DND-41 (cell line): ENCODE data around the gene LACTBL1.

ENCODE experiments used
- ATAC-seq: fragments of 200-7000 bp; cut with Tn5 transposase; 3 replicates; pipeline ENCODE4 v1.9.1; 2021; ENCODE audit warnings: low read depth; ENCODE audit not compliant: insufficient read depth
- DNase-seq: peaks from one replicate; pipeline ENCODE4 v3.0.0-alpha.2; 2020
- H2AFZ ChIP-seq: 2 replicates; pipeline ENCODE4 v1.6.0; 2012; ENCODE audit warnings: low read depth, low read length
- H3K27ac ChIP-seq: 2 replicates; pipeline ENCODE4 v1.5.1; 2012; ENCODE audit warnings: low read length, inconsistent platforms
- H3K27me3 ChIP-seq: fragments of 200-600 bp; sonication (generic); 2 replicates; pipeline ENCODE4 v1.6.0; 2012; ENCODE audit warnings: low read length, mild to moderate bottlenecking, inconsistent platforms; ENCODE audit not compliant: insufficient read depth, poor library complexity
- H3K36me3 ChIP-seq: 2 replicates; pipeline ENCODE4 v1.5.1; 2012; ENCODE audit warnings: low read length, inconsistent platforms; ENCODE audit not compliant: insufficient read depth
- H3K4me1 ChIP-seq: 2 replicates; pipeline ENCODE4 v1.5.1; 2012; ENCODE audit warnings: mild to moderate bottlenecking, low read length; ENCODE audit not compliant: insufficient read depth
- H3K4me2 ChIP-seq: 2 replicates; pipeline ENCODE4 v1.6.0; 2012; ENCODE audit warnings: mild to moderate bottlenecking, moderate library complexity, low read length, inconsistent platforms; ENCODE audit not compliant: insufficient read depth
- H3K4me3 ChIP-seq, 2 experiments: fragments of 200-600 bp in 1 of 2; shearing (Covaris generic) in 1 of 2; 2 replicates each; pipeline ENCODE4 v1.5.1; 2012 to 2016; ENCODE audit warnings: inconsistent platforms in 2 of 2, low read length in 2 of 2, mild to moderate bottlenecking in 2 of 2, low read depth in 1 of 2, moderate library complexity in 1 of 2
- H3K79me2 ChIP-seq: 2 replicates; pipeline ENCODE4 v1.6.0; 2012; ENCODE audit warnings: low read length, inconsistent platforms; ENCODE audit not compliant: insufficient read depth
- H3K9ac ChIP-seq: 2 replicates; pipeline ENCODE4 v1.6.0; 2012; ENCODE audit warnings: low read depth, mild to moderate bottlenecking, inconsistent platforms, low read length, moderate library complexity
- H3K9me3 ChIP-seq: 2 replicates; pipeline ENCODE4 v1.5.1; 2012; ENCODE audit warnings: low read length, moderate library complexity, mild to moderate bottlenecking, inconsistent platforms; ENCODE audit not compliant: insufficient read depth, severe bottlenecking
- H4K20me1 ChIP-seq: 2 replicates; pipeline ENCODE4 v1.6.0; 2012; ENCODE audit warnings: low read length; ENCODE audit not compliant: insufficient read depth
- CTCF ChIP-seq: IDR thresholded peaks from 2 replicates; pipeline ENCODE4 v1.5.1; 2012; ENCODE audit warnings: borderline replicate concordance, low read length, moderate library complexity, mild to moderate bottlenecking; ENCODE audit not compliant: poor library complexity, severe bottlenecking; ENCODE audit errors: extremely low read depth
- EZH2 ChIP-seq: IDR thresholded peaks from 3 replicates; pipeline ENCODE4 v1.6.1; 2012; ENCODE audit warnings: borderline replicate concordance, low read depth, mild to moderate bottlenecking, moderate library complexity, low read length, inconsistent platforms; ENCODE audit not compliant: severe bottlenecking

LACTBL1 gene

GRCh38 chr1:22966309-22966708 is 6.4 kb downstream of the LACTBL1 start:
- no peak overlapping the region for H3K4me2 ChIP-seq
- TF ChIP-seq EZH2 = no peak
- TF ChIP-seq CTCF = no peak
- H3K36me3 ChIP-seq = no peaks in the 10 kb centered on the region
- no peak overlapping the region for H2AFZ ChIP-seq
- no peak overlapping the region for H3K9ac ChIP-seq
- H3K27me3 ChIP-seq = peaks cover 5% of the 10 kb centered on the region
- H3K79me2 ChIP-seq = no peaks in the 10 kb centered on the region
- DNase-seq = no peak
- ATAC-seq = no peak
- H3K4me1 ChIP-seq = no peaks in the 10 kb centered on the region
- no peaks in the 10 kb centered on the region; the same call in 1 of the 2 replicates for H4K20me1 ChIP-seq
- H3K9me3 ChIP-seq = peaks cover 6% of the 10 kb centered on the region
- no peak overlapping the region for H3K4me3 ChIP-seq
- H3K27ac ChIP-seq = no peak overlapping the region

- H3K36me3 ChIP-seq = no peaks in the 10 kb centered on the region
- no peaks in the 10 kb centered on the region; the same call in 1 of the 2 replicates for H4K20me1 ChIP-seq
- no peaks in the 10 kb centered on the region for H3K79me2 ChIP-seq
- H2AFZ ChIP-seq = no peak overlapping the region
- ATAC-seq (no peak), DNase-seq (no peak)
- no peaks in the 10 kb centered on the region for H3K4me1 ChIP-seq
- no peaks in the 10 kb centered on the region for H3K27me3 ChIP-seq
- H3K27ac ChIP-seq = no peak overlapping the region
- H3K9me3 ChIP-seq = peaks cover 6% of the 10 kb centered on the region
- no peak overlapping the region for H3K4me3 ChIP-seq
- no peak overlapping the region for H3K9ac ChIP-seq
- TF ChIP-seq CTCF = no peak
- TF ChIP-seq EZH2 = no peak
- H3K4me2 ChIP-seq = no peak overlapping the region
Observed at GRCh38 chr1:22963044-22963677, 9.5 kb downstream of the LACTBL1 start.

GRCh38 chr1:22962558-22962957 is 10.1 kb downstream of the LACTBL1 start:
- Histone ChIP-seq H3K4me3 (no peak overlapping the region), H3K9ac (no peak overlapping the region), H3K9me3 (peaks cover 6% of the 10 kb centered on the region), H3K27ac (no peak overlapping the region), H4K20me1 (no peaks in the 10 kb centered on the region; the same call in 1 of the 2 replicates), H2AFZ (no peak overlapping the region), H3K4me1 (no peaks in the 10 kb centered on the region), H3K36me3 (no peaks in the 10 kb centered on the region), H3K79me2 (no peaks in the 10 kb centered on the region), H3K27me3 (no peaks in the 10 kb centered on the region), H3K4me2 (no peak overlapping the region)
- ATAC-seq (no peak), DNase-seq (no peak)
- TF ChIP-seq EZH2 = no peak
- TF ChIP-seq CTCF = no peak
